HTR-8/SVneo (cell line): ENCODE data around the gene LRIG1.
A peak's percentile ranks its signal among the peaks of the same experiment; 100 is the strongest.

Source experiments
- DNase-seq: peaks from one replicate; pipeline ENCODE4 v3.0.0; 2011; ENCODE audit warnings: low spot score, mixed read lengths; ENCODE audit not compliant: insufficient read length
- FAIRE-seq: peaks from 2 replicates; lab custom pipeline; 2011; peaks lifted over from hg19 to GRCh38; lab: Jason Lieb, UNC

The LRIG1 gene

GRCh38 chr3:66472313-66473134, 28.3 kb downstream of the LRIG1 start:
- no peak for FAIRE-seq
- DNase-seq, result peak; percentile 56

- DNase-seq (no peak), FAIRE-seq (no peak)
These were observed 29.7 kb downstream of the LRIG1 start for GRCh38 chr3:66470956-66471686.

- DNase-seq (no peak), FAIRE-seq (no peak)
These were observed 30.5 kb downstream of the LRIG1 start for GRCh38 chr3:66470285-66470684.

- FAIRE-seq, result no peak
These were observed 31.6 kb downstream of the LRIG1 start for GRCh38 chr3:66469220-66469640.

GRCh38 chr3:66467996-66468735, 32.7 kb downstream of the LRIG1 start:
- no peak for FAIRE-seq

More at GRCh38 chr3:66469220-66469640, 31.6 kb downstream of the LRIG1 start:
- no peak for DNase-seq

GRCh38 chr3:66466606-66467270, 34.1 kb downstream of the LRIG1 start:
- DNase-seq, result no peak
- FAIRE-seq, result no peak

More at GRCh38 chr3:66467996-66468735, 32.7 kb downstream of the LRIG1 start:
- DNase-seq, result no peak

GRCh38 chr3:66465587-66465986, 35.2 kb downstream of the LRIG1 start:
- no peak for FAIRE-seq
- DNase-seq, result no peak

- no peak for FAIRE-seq
- no peak for DNase-seq
These were observed 35.8 kb downstream of the LRIG1 start for GRCh38 chr3:66465034-66465433.

GRCh38 chr3:66464512-66464894, 36.3 kb downstream of the LRIG1 start:
- DNase-seq, result no peak
- no peak for FAIRE-seq

- DNase-seq (no peak), FAIRE-seq (no peak)
These were observed 36.9 kb downstream of the LRIG1 start for GRCh38 chr3:66463730-66464511.

- no peak for FAIRE-seq
These were observed 37.7 kb downstream of the LRIG1 start for GRCh38 chr3:66463054-66463631.

GRCh38 chr3:66457252-66457651, 43.6 kb downstream of the LRIG1 start:
- FAIRE-seq (peak; percentile 28), DNase-seq (no peak)

More at GRCh38 chr3:66463054-66463631, 37.7 kb downstream of the LRIG1 start:
- DNase-seq, result no peak

- no peak for DNase-seq
- FAIRE-seq, result no peak
These were observed 44.1 kb downstream of the LRIG1 start for GRCh38 chr3:66456711-66457173.

GRCh38 chr3:66454464-66454859, 46.4 kb downstream of the LRIG1 start:
- FAIRE-seq, result no peak

GRCh38 chr3:66453651-66454463, 47.0 kb downstream of the LRIG1 start:
- DNase-seq (no peak), FAIRE-seq (no peak)

More at GRCh38 chr3:66454464-66454859, 46.4 kb downstream of the LRIG1 start:
- DNase-seq, result no peak

GRCh38 chr3:66452303-66453011, 48.4 kb downstream of the LRIG1 start:
- FAIRE-seq (no peak), DNase-seq (no peak)

GRCh38 chr3:66451766-66452165, 49.1 kb downstream of the LRIG1 start:
- no peak for DNase-seq
- no peak for FAIRE-seq
